ENCODE data around the gene CLEC2L. TPM values are rescaled to one million over a fixed set of nuclear protein-coding genes. Genes with fewer than 3 reads are reported as not detected.

CLEC2L gene
- total RNA-seq = not detected in 2 replicates

GRCh38 chr7:139523199-139523941, at the start of gene CLEC2L:
CLEC2L (plus strand) TSS chr7:139523685; CDS start chr7:139523928, 243 bp downstream.

Other genes with a start within 250 kb of the CLEC2L start
- 15.3 and 16.6 TPM in 2 replicates for gene FMC1, start 182.3 kb upstream of the CLEC2L start, total RNA-seq
- 30.0 and 48.5 TPM in 2 replicates for gene LUC7L2, start 163.8 kb upstream of the CLEC2L start, total RNA-seq
- gene KLRG2, start 40.0 kb upstream of the CLEC2L start, total RNA-seq = not detected in 2 replicates

Data from epithelial cell of alveolus of lung (primary cell).